HG03469 (cell line): Measurements from ENCODE around the gene GIT1.

Experiments used
- ATAC-seq: cut with Tn5 transposase; IDR thresholded peaks from one replicate; pipeline ENCODE4 v1.9.1; 2021; ENCODE audit warnings: mild to moderate bottlenecking, moderate library complexity, moderate number of reproducible peaks; ENCODE audit not compliant: unreplicated experiment

GIT1 gene

GRCh38 chr17:29581583-29582253, 7.7 kb downstream of the GIT1 start:
- ATAC-seq = no peak

- ATAC-seq = no peak
These were observed 9.3 kb downstream of the GIT1 start for GRCh38 chr17:29579866-29580771.

- no peak for ATAC-seq
These were observed 10.6 kb downstream of the GIT1 start for GRCh38 chr17:29578626-29579485.

GRCh38 chr17:29577385-29578211, 11.8 kb downstream of the GIT1 start:
- ATAC-seq = no peak

DNA sequence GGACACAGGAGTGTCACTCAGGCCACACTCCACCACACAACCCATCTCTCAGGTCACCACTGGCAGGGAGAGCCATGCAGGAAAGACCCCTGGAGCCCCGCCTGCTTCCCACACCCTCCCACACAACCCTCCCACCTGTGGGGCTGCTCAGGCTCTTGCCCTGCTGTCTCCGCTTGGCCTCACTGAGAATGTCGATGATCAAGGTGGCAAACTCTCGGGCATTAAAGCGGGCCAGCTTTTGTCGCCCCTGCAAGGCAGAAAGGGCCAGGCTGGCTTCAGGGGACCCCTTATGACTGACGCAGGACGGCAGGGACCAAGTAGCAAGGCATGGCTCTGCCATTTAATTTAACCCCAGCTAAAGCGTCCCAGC, 12.5 kb downstream of the GIT1 start:
- no peak for ATAC-seq

- ATAC-seq = no peak
These were observed 13.0 kb downstream of the GIT1 start for GRCh38 chr17:29576214-29577000.

DNA sequence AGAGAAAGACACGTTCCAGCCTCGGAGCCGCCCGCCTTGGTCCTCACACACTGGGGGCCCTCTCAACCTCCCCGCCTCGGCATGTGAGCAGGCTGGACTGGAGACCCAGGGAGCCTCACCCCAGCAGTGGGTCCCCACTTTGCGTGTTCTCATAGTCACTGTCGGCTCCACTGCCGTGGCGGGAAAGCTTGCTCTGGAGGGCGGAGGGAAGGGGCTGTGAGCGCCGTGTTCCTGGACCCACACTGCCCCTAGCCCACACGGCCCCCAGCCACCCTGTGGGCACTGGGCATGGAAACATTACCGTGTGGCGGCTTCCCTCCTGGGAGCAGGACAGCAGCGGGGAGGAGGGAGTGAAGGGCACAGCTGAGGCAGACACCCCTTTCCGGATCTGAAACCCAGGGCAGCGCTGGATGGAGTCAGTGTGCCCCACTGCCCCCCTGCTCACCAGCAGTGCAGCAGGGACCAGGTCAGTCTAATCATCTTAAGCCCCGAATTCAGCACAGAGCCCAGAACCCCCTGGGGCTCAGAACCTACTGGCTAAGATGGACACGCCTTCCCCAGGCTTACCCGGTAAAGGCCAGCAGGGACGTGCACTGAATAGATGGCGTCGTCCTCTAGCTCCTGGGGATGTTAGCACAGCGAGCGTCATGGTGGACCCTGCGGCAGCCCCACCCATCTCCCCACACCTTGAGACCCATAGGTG, 13.8 kb downstream of the GIT1 start:
- ATAC-seq = no peak

DNA sequence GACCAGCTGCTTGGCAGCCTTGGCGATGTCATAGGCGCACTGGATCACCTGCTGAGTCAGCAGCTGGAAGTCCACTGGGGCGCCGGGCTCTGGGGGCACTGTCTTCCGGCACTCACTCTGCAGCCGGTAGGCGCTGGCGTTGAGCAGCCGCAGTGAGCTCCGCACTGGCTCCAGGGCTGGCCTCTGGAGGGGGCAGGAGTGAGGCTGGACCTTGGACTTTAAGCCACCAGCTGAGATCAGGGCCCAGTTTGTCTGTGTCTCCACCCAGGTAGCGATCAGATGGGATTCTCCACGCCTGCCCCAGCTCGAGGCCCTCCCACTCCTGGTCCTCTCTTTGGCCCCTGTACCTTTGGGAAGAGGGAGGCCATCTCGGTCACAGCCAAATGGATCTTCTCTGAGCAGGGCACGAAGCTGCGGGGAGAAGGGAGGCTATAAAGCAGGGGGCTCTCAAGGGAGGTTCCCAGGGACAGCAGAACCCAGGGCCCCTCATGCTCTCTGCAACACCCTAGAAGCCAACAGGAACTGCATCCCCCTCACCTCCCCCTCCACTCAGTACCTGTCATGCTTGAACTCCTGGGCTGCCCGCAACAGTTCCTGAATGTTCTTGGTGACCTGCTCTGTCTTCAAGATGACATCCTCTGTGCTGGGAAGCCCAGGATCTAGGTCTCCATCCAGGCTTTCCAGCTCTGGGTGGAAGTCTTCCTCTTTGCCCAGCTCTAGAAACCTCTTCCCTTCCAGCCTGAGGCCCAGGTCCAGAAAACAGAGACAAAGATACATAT, 14.5 kb downstream of the GIT1 start:
- no peak for ATAC-seq

DNA sequence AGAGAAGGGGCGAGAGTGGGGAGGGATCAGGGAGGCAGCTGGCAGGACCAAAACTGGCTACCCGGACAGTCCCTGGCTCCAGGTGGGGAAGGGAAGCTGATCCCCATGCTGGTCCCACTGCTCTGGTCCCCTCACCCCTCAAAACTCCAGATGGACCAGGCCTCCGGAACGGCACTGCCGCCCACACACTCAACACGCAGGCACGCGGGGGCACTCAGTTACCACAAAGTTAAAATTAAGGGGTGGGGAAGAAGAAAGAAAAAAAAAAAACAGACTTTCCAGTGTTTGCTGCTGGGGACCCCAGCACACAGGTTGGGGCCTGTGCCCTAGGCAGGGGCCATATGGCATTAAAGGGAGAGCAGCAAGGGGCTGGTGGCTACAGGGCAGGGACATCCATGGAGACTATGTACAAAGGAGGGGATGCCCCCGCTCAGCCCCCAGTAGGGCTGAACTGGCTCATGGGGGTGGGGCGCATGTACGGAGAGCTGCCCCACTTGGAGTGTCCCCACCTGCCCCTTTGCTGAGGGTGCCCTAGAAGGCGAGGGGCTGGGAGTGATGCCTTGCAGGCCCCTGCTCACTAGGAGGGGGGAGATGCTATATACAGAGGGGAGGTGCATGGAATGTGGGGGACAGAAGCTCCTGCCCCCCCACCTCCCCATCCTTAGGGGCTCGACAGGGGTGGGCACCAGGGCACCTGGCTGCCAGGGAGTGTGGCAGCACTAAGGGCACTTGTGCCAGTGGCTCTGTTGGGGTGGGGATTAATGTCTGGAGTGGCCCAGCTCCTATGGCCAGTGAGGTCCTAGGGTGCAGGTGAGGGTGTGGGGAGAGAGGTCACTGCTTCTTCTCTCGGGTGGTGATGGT, 15.3 kb downstream of the GIT1 start:
- ATAC-seq = no peak

DNA sequence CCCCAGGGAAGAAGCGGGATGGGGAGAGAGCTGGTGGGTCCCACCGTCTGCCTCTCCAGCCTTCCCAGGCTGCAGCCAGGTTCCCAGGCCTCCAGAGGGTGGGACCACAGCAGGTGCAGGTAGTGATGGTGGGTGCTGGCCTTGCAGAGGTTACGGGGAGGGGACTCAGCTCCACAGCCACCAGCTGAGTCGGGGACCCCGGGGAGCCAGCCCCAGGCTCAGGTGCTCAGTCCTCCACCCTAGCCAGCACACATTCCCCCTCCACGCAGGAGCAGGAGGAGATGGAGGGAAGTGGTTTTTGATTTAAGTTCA, 15.9 kb downstream of the GIT1 start:
- ATAC-seq = no peak

GRCh38 chr17:29572691-29573557, 16.5 kb downstream of the GIT1 start:
- no peak for ATAC-seq

DNA sequence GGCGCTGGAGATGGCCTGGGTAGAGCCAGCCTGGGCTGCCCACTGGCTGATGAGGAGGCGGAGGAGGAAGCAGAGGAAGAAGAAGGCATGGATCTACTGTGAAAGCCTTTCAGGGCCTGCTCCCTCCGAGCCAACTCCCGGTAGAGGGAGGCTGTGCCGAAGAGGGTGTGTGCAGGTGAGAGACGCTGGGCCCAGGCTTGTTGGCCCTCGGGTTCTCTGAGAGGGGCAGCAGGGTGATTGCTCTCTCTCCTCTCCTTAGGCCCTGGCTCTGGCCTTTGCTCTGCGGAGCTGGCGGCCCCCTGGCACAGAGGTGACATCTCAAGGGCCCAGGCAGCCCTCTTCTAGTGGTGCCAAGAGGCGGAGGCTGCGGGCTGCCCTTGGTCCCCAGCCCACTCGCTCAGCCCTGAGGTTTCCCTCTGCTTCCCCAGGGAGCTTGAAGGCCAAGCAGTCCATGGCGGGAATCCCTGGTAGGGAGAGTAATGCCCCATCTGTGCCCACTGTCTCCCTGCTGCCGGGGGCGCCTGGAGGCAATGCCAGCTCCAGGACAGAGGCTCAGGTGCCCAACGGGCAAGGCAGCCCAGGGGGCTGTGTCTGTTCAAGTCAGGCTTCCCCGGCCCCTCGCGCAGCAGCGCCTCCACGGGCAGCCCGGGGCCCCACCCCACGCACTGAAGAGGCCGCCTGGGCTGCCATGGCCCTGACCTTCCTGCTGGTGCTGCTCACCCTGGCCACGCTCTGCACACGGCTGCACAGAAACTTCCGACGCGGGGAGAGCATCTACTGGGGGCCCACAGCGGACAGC, 17.4 kb downstream of the GIT1 start:
- ATAC-seq = no peak

DNA sequence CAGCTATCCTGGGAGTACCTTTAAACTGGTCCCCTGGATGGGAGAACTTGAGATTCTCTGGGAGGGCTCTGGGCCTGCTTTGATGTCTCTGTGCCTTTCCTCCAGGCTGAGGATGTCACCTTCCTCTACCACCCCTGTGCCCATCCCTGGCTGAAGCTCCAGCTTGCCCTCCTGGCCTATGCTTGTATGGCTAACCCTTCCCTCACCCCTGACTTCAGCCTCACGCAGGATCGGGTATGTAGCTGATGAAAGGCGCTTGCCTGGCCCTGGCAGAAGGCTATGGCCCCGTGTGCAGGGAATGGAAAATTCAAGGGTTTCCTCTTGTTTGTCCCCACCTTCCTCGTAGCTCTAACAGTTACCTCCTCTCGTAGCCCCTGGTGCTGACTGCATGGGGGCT, 18.0 kb downstream of the GIT1 start:
- ATAC-seq = no peak

DNA sequence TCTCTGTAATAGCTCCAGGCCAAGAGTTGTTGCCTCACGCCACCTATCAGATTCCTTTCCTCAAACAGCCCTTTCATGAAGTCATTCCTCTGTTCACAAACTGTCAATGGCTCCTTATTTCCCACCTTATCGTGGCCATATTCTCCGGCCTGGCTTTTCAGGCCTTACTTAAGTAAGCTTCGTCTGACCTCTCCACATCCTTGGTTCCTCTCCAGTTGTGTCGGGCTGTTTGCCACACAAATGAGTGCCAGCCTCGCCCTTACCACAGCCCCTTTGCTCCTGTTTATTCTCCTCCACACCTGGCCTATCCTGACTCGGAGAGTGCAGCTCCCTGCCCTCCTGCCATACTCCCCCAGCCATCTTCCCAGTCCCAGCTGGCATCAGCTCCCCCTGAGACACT, 18.9 kb downstream of the GIT1 start:
- ATAC-seq = no peak

GRCh38 chr17:29569245-29569950, 20.1 kb downstream of the GIT1 start:
- ATAC-seq = no peak
